NB4 (cell line): ENCODE data around the gene APCDD1L.

Experiments
- DNase-seq: peaks from one replicate; pipeline ENCODE4 v3.0.0; 2010; ENCODE audit warnings: low read depth
- H3K4me3 ChIP-seq: one replicate; pipeline ENCODE4 v1.5.1; 2011; ENCODE audit warnings: mild to moderate bottlenecking, low read depth, low read length, moderate library complexity
- MYC ChIP-seq: IDR thresholded peaks from 2 replicates; pipeline ENCODE4 v1.6.1; 2011; ENCODE audit warnings: low read depth, low read length
- POLR2A ChIP-seq: IDR thresholded peaks from 2 replicates; pipeline ENCODE4 v1.6.1; 2011; ENCODE audit warnings: mild to moderate bottlenecking; ENCODE audit not compliant: insufficient read length; ENCODE audit errors: extremely low read depth
- TF ChIP-seq, protein P1 (sequence below): IDR thresholded peaks from one replicate; pipeline ENCODE4 v1.5.1; 2012; ENCODE audit warnings: low read depth, low read length
- TF ChIP-seq, protein P2 (sequence below): IDR thresholded peaks from 2 replicates; pipeline ENCODE4 v1.6.1; 2011; ENCODE audit warnings: low read depth, low read length

APCDD1L gene

DNA sequence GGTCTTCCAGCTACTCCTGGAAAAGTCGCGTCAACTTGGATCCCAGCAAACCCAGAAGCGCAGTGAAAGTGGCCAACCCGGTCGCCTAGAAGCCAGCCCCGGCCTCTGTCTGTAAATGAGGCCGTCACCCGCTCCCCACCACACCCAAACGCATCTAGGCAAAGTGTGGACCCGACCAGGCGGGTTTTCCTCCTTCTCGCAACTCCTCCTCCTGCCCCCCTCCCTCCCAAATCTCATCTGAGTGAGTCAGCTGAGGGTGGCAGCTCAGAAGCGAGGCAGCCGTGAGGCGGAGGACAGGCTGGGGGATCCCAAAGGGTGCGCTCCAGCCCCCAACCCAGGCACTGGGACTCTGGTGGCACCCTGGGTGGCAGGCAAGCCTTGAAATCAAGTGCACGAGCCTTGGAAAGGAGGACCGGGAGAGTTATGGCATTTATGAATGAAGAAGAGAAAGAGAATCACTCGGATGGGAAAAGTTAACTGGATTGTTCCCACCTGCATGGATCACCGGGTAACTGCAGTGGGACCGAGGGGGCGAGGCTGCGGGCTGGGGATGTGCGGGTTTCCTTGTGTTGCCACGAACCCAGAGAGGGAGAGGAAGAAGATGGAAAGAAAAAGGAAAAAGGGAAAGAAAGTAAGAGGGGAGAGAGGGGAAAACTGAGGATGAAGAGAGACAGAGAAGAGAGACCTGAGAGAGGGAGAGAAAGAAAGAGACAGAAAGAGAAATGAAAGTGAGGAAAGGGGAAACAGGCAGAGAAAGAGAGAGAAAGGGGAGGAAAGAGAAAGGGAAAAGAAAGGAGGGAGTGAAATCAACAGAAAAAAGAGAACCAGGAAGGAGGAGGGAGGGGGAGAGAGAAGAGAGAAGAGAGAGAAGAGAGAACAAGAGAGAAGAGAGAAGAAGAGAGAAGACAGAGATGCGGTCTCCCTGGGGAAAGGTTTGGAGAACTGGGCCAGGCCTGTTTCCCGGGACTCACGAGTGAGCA is at the start of gene APCDD1L:
Gene APCDD1L, minus strand, starts transcription at position 167 of the 980 bp plus-strand sequence. CDS start 692 bp downstream, outside the sequence.
- TF ChIP-seq MYC: no peak
- TF ChIP-seq, protein P1, sequence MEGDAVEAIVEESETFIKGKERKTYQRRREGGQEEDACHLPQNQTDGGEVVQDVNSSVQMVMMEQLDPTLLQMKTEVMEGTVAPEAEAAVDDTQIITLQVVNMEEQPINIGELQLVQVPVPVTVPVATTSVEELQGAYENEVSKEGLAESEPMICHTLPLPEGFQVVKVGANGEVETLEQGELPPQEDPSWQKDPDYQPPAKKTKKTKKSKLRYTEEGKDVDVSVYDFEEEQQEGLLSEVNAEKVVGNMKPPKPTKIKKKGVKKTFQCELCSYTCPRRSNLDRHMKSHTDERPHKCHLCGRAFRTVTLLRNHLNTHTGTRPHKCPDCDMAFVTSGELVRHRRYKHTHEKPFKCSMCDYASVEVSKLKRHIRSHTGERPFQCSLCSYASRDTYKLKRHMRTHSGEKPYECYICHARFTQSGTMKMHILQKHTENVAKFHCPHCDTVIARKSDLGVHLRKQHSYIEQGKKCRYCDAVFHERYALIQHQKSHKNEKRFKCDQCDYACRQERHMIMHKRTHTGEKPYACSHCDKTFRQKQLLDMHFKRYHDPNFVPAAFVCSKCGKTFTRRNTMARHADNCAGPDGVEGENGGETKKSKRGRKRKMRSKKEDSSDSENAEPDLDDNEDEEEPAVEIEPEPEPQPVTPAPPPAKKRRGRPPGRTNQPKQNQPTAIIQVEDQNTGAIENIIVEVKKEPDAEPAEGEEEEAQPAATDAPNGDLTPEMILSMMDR: no peak
- TF ChIP-seq, protein P2, sequence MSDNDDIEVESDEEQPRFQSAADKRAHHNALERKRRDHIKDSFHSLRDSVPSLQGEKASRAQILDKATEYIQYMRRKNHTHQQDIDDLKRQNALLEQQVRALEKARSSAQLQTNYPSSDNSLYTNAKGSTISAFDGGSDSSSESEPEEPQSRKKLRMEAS: no peak
- DNase-seq: no peak
- H3K4me3 ChIP-seq: no peak within 1 kb of the TSS

DNA sequence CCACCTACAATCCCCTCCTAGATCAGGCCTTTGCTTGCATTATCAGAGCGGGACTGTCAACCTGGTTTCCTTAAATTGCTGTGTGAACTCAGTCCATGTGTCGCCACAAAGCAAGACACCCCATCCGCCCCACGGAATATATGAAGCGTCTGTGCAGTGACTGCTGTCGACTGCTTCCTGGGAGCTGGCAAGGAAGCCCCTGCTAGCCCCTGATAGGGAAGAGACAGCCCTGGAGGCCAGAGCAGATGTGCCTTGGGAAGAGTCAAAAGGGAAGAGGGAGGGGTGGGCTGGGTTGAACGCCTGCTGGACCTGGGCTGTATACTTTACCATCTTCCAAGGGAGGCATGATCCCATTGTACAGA is 44.1 kb upstream of the APCDD1L start:
- TF ChIP-seq POLR2A: no peak
- TF ChIP-seq, protein P2: no peak
- no peak overlapping the region for H3K4me3 ChIP-seq
- no peak for DNase-seq

DNA sequence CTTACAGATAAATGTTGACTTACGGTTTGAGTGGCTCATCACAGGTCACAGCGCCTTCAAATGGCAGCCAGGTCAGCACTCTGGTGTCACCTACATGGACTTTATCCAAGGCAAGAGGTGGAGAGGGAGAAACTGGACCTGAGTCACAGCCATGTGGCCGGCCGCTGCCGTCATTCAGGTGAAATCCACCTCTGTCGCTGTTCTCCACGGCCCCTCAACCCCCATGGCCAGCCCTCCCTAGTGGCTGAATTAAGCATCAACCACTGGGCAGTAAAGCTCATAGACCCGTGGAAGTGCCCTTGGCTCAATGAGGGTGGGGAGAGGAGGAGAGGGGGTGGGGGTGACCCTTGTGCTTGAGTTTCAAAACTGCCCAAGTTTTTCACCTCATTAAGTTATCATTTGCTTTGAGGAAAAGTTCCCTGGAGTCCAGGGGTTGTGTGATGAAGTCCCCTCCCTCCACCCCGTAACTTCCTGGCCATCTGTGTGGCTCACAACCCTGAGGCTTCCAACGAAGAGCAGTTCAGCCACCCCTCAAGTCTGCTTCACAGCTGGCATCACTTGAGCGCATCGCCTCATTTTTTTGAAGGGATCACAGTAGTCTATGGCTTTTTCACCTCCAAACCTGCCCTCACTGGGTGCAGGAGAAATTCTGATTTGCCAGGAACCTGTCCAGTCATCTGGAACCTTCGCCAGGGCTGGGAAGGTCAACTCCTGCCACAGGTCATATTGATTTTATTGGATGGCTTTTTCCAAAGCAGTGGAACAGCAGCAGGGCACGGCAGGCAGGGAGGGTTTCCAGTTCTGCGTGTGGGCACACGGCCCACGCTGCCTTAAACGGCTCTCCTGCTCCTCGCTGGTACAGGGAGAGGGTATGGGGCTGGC is 43.5 kb upstream of the APCDD1L start:
- no peak overlapping the region for H3K4me3 ChIP-seq
- DNase-seq: no peak
- TF ChIP-seq, protein P2: no peak
- no peak for TF ChIP-seq MYC

DNA sequence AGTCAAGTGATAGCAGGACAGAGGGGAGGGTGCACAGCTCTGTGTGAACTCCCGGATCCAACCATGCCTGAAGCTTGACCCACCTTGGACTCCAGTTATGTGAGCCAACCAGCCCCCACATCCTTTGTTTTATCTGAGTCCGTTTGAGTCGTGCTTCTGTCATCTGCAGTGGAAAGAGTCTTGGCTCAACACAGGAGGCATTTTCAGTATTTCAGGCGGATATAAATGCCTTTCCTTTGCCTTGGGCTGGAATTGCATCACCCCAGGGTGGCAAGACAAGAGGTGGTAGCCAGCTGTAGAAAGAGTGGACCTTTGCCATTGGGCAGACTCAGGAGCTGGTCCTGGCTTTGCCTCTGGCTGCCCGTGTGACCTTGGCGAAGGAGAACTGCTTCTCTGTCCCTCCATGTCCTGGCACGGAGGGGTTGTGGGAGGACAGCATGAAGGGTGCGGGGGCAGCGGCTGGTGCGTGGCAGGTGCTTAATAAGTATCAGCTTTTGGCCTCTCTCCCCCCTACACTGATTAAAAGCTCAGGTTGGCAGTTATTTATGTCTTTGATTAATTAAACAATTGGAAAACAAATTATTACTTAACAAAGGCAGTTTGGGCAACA is 42.6 kb upstream of the APCDD1L start:
- TF ChIP-seq, protein P1: no peak
- no peak for TF ChIP-seq POLR2A
- TF ChIP-seq, protein P2: no peak
- TF ChIP-seq MYC: no peak
- no peak for DNase-seq
- no peak overlapping the region for H3K4me3 ChIP-seq

DNA sequence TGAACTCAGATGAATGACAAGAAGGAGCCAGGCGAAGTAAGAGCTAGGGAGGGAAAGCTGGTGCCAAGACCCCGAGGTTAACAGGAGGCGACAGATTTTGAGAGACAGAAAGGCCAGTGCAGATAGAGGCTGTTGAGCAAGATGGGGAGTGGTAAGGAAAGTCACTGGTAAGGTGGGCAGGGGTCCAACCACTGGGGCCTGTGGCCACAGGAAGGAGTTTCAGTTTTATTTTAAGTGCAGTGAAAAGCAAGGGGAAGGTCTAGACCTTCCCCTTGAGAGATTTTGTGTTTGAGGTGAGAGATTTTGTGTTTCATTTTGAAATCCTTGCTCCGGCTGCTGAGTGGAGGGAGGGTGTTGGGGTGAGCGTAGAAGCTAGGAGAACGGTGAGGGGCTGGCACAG is 41.8 kb upstream of the APCDD1L start:
- no peak overlapping the region for H3K4me3 ChIP-seq
- TF ChIP-seq POLR2A (no peak), MYC (no peak)
- TF ChIP-seq, protein P1: no peak
- TF ChIP-seq, protein P2: no peak
- DNase-seq: no peak

DNA sequence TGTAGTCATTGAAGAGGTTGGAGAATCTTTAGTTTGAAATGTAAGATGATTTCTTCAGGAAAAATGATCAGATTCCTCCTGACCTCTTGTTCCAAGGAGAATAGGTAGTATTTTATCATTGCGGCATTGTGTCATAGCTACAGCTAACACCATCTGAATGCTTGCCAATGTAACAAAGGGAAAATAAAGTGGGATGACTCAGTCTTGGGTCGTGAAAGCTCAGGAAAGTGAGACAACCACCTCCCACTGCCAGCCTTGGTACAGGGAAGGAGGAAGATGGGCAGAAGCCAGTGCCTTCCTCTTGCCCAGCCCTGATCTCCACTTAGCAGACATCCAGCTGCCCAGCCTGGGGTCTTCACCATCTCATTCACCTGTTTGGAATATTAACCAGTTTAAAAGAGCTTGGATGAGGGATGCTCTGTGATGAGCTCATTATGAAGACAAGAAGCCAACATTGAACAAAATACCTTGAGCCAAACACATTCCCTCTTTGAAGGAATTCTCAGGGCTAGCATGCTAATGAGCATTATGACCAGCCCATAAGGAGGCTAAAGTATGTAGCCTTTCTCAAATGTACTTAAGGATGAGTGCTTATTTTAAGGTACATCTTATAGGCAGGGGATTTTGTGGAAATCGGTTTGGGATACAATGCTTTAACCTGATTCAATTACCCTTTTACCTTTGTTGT is 40.0 kb upstream of the APCDD1L start:
- TF ChIP-seq, protein P2: no peak
- TF ChIP-seq, protein P1: no peak
- TF ChIP-seq POLR2A: no peak
- TF ChIP-seq MYC: no peak
- no peak overlapping the region for H3K4me3 ChIP-seq
- no peak for DNase-seq
